GM21737 (cell line): ENCODE measurements around the gene ACBD6.

Source experiments
- ATAC-seq: cut with Tn5 transposase; IDR thresholded peaks from one replicate; pipeline ENCODE4 v1.9.1; 2021; ENCODE audit warnings: mild to moderate bottlenecking, moderate library complexity; ENCODE audit not compliant: unreplicated experiment

The ACBD6 gene

DNA sequence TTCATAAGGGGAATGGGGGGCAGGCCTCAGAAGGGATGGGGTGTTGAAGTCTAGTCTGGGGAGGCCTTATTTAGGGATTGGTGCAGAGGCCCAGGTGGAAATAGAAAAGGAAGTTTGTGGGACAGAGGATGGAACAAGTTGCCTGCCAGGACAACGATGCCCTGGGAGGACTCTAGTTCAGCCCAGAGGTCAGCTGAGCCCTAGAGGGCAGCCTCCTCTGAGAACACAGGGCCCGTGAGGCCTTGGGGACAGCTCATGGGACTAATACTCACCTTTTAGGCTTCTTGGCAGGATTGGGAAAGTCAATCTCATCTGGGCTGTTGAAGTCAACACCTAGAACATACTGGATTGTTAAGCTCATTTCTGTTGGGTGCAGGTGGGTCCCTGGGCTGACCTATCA is 229.3 kb downstream of the ACBD6 start:
- no peak for ATAC-seq

- no peak for ATAC-seq
These were observed 230.0 kb downstream of the ACBD6 start for GRCh38 chr1:180272395-180272794.

DNA sequence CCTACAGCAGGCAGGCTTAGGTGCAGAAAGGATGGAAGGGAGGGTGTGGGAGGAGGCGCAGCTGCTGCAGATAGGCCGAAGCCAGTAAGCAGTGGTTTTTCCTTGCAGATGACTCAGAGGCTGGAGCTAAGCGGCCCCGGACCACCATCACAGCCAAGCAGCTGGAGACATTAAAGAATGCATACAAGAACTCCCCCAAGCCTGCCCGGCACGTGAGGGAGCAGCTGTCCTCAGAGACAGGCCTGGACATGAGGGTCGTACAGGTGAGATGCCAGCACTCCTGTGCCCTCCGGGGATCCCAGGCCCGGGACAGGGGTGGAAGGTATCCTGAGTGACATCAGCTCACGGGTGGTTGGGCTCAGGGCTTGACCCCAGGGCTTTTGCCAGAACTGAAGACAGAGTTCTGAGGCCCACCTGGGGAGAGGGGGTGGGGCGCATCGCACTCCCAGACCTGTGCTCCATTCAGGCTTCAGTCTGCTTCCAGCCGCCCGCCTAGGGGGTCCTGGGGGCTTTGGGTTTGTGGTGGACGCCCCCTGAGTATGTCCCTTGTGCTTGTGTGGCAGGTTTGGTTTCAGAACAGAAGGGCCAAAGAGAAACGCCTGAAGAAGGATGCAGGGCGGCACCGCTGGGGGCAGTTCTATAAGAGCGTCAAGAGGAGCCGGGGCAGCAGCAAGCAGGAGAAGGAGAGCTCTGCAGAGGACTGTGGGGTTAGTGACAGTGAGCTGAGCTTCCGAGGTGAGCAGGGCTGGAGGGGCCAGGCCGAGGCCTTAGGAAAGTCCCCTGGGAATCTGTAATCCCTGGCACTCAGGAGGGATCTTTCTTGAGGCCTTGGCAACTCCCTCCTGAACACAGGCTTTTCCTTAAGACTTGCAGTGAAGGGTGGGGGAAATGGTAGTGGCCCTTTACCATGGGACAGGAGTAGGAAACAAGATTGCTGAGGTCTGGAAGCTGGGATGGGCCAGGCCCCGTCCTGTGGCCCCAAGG is 230.8 kb downstream of the ACBD6 start:
- no peak for ATAC-seq

- no peak for ATAC-seq
These were observed 231.7 kb downstream of the ACBD6 start for GRCh38 chr1:180270530-180271271.

DNA sequence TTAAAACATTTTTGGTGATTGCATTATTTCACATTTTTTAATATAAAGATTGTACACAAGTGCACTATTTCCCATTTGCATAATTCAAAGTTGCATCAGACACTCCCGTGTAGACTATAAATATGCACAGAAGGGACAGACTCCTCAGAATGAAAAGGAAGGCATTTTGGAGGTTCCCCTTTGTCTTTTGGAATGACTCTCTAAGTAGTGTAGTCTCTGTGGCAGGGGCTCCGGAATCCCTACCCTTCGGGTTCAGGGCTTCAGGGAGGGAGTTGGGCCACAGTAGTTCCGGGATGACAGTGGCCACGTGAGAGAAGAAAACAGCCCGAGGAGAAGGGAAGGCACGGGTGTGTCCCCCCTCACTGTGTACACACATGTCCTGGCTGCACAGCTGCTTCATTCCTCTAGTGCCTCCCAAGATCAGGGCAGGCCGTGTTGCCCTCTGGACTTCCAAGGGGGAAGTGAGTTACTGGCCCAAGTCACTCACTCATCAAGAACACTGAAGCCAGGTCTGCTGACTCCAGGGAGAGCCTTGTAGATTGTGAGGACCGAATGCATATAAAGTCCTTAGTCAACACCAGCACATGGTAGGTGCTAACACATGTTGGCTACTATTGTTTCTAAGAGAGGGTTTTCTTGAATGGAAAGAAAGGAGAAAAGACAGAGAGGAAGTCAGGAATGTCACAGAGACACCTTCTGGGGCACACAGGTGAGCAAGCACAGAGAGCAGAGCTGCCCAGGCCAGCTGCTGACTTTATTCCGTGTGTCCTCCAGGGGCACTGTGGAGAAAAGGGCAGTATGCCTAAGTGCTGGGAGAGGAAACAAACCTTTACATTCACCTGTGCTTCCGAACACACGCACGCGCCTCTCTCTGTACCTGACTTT is 232.5 kb downstream of the ACBD6 start:
- no peak for ATAC-seq

- no peak for ATAC-seq
These were observed 233.8 kb downstream of the ACBD6 start for GRCh38 chr1:180268556-180269075.

GRCh38 chr1:180267761-180268555 is 234.4 kb downstream of the ACBD6 start:
- no peak for ATAC-seq

GRCh38 chr1:180267211-180267561 is 235.2 kb downstream of the ACBD6 start:
- no peak for ATAC-seq

DNA sequence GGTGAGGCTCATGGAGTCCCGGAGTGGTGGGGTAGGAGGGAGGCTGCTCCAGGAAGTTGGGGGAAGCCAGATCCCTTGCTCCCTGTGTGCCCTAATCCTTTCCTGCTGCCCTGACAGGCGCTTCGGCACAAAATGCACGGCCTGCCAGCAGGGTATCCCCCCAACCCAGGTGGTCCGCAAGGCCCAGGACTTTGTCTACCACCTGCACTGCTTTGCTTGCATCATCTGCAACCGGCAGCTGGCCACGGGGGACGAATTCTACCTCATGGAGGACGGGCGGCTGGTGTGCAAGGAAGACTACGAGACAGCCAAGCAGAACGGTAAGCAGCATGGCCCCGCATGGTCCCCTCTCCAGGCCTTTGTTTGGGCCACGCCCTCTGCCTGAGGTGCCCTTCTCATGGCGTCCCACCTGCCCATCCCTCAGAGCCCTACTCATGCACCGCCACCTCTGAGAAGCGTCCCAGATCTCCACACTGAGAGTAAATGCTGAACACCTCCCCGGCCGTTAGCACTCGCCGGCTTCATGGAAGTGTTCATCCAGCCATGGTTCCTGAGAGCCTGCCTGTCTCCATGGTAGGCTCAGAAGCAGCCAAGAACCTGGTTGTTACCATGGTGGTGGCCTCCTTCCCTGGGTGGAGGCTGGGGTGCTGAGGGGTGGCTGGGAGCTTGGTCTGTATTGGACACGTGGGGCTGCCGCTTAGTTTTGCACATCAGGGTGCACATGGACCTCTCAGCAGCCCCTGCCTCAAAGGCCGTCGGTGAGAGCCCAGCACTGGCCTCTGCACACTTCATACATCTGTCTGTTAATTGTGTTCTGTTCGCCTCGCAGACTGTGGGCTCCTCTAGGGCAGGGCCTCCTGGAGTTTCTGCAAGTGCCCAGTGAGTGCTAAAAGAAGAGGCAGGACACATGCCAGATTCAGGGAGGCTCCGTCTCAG is 235.8 kb downstream of the ACBD6 start:
- ATAC-seq: no peak

- ATAC-seq: no peak
These were observed 236.5 kb downstream of the ACBD6 start for GRCh38 chr1:180265871-180266270.

DNA sequence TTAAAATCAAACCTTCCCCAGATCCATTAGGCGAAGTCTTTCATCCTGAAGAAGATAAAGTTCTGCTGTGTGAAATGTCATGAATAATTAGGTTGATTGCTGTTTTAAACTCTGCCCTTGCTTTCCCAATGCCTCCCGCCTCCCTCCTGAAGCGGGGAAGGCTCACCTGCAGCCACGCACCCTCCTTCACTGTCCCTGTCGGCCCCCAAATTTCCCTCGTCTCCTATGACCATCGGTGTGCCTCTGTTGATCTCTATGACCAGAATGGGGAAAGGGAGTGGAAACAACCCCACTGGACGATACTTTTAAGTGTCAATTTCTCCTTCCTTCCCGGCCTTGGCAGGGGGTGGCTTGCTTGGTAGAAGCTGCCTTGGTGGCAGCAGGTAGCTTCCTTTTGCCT is 237.2 kb downstream of the ACBD6 start:
- no peak for ATAC-seq

DNA sequence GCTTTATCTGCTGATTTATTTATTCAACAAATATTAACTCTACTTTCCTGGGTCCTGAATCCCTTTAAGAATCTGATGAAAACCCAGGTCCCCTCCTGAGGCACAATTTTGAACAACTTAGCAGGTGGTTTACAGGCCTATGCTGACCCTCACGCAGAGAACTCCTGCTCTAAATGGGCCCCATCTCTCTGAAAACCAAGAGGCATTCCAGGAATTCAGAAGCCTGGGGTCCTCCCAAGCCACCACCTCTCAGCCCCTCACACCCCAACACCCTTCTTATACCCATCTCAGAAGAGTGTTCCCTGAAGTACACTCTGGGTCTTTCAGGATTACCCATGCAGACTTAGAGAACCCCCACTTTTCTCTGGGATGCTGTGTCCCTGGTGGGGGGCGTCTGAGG is 237.8 kb downstream of the ACBD6 start:
- ATAC-seq: no peak

GRCh38 chr1:180262628-180263488 is 239.5 kb downstream of the ACBD6 start:
- no peak for ATAC-seq

DNA sequence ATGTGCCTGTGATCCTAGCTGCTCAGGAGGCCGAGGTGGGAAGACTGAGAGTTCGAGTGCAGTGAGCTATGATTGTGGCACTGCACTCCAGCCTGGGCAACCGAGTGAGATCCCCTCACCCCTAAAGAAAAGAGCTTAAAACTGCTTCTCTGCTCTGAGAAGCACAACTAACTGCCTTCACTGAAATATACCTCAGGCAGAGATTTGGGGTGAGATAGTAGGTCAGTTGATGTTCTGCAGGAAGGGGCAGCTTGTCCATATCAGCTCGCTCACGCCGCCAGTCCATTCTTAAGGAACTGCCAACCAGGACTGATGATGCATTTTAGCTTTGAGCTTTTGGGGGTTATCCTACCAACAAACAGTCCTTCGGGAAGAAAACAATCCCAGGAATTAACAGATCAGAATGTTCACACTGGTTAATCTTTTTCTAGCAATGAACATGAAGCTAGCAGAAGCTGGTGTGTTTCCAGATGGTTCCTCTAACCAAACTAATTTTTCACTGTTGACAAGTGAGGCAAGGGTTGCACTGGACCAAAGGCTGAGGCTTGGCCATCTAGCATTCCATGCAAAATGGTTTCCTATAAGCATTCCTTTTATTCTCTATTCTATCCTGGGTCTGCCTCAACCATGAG is 240.7 kb downstream of the ACBD6 start:
- ATAC-seq: no peak

DNA sequence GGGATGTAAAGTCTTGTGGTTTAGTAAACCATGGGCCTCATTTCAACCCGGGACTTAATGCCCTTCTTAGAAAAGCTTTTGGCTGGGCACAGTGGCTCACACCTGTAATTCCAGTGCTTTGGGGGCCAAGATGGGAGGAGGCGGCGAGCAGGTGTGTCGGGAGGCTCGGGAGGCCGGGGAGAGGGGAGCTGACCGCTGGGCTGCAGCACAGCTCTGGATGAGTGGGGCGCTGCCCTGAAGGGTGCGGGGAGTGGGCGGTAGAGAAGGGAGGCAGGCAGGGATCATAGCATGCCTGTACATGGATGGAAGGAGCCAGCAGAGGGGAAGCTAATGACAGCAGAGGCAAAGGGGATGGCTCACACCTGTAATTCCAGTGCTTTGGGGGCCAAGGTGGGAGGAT is 241.3 kb downstream of the ACBD6 start:
- no peak for ATAC-seq

DNA sequence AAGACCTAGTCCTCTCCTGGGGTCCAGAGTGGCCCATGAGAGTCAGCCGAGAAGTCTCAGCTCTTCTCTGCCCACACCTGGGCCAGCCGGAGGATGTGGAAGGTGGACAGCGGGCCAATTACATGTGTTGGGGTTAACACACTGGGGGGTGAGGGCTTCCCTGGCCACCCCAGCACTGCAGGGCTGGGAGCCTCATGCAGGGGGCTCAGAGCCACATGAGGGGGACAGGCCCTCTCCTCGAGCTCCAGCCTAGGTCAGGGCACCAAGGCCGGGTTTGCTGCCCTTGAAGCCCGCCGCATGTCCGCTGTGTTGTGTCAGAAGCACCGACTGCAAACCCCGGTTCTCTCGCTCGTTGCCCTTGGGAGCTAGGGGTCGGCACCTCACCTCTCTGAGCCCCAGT is 241.8 kb downstream of the ACBD6 start:
- ATAC-seq: no peak
